Measurements from ENCODE around the gene CBL. TPM values are rescaled to one million over a fixed set of nuclear protein-coding genes. Genes with fewer than 3 reads are reported as not detected.

Gene CBL
- total RNA-seq, 1 experiment from 2014 or later: 9.1 TPM

DNA sequence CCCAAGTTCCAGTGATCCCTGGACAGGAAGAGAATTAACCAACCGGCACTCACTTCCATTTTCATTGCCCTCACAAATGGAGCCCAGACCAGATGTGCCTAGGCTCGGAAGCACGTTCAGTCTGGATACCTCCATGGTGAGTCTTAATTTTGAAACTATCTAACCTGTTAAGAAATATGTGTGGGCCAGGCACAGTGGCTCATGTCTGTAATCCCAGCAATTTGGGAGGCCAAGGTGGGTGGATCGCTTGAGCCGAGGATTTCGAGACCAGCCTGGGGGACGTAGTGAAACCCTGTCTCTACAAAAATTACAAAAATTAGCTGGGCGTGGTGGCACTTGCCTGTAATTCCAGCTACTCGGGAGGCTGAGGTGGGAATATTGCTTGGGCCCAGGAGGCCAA, 79.3 kb downstream of the CBL start:
- H3K9me3 ChIP-seq (replicated peaks): no peaks in the 10 kb centered on the region
- no peak overlapping the region for H3K4me3 ChIP-seq
- peaks cover 11% of the 10 kb centered on the region for H3K36me3 ChIP-seq
- H3K4me1 ChIP-seq (replicated peaks): no peaks in the 10 kb centered on the region
- DNase-seq (ENCODE audit: low read depth in 1 of 2, low spot score in 2 of 2): no peak
- no peaks in the 10 kb centered on the region for H3K27me3 ChIP-seq (replicated peaks)
- no peak overlapping the region for H3K27ac ChIP-seq

DNA sequence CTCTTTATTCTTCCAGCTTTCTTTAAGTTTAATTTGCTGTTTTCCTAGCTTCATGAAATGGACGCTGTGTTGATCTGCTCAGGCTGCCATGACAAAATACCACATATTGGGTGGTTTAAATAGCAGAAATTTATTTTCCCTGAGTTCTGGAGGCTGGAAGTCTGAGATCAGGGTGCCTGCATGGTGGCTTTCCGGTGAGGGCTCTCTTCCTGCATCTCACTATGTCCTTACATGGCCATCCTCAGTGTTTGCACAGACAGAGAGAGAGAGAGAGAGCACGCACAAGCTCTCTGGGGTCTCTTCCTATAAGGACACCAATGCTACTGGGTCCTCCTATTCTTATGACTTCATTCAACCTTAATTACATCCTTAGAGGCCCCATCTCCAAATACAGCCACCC, 82.1 kb downstream of the CBL start:
- Histone ChIP-seq H3K4me1 (replicated peaks) (no peaks in the 10 kb centered on the region), H3K9me3 (replicated peaks) (peaks cover 5% of the 10 kb centered on the region; the same call in 1 of the 2 replicates), H3K27me3 (replicated peaks) (no peaks in the 10 kb centered on the region), H3K36me3 (peaks cover 18% of the 10 kb centered on the region), H3K4me3 (no peak overlapping the region), H3K27ac (no peak overlapping the region)
- DNase-seq (ENCODE audit: low read depth in 1 of 2, low spot score in 2 of 2): no peak

DNA sequence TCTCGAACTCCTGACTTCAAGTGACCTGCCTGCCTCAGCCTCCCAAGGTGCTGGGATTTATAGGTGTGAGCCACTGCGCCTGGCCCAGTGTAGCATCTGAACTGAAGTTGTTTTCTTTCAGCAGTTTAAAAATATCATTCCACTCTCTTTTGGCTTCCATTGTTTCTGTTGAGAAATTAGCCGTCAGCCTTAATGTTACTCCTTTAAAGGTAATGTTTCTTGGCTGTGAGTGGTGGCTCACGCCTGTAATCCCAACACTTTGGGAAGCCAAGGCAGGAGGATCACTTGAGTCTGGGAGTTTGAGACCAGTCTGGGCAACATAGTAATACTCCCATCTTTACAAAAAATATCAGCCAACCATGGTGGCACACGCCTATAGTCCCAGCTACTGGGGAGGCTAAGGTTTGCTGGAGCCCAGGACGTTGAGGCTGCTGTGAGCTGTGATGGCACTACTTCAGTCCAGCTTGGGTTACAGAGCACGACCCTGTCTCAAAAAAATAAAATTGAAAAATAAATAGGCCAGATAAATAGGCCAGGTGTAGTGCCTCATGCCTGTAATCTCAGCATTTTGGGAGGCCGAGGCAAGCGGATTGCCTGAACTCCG, 84.9 kb downstream of the CBL start:
- DNase-seq (ENCODE audit: low read depth in 1 of 2, low spot score in 2 of 2): no peak
- H3K4me3 ChIP-seq: no peak overlapping the region

DNA sequence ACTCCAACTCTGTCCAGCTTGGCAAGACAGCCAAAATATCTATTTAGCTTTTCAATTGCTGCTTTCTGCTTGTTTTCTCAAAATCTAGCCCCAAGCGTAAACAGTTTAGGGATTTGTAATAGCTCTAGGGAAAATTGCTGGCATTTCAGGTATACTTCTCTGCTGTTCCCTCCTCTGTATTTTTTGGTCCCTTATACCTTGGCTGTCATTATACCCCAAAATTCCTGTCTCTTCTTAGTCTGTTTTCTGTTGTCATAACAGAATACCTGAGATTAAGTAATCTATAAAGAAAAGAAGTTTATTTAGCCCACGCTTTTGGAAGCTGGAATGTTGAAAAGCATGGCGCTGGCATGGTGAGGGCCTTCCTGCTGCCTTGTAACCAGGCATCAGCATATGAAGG, 87.3 kb downstream of the CBL start:
- no peaks in the 10 kb centered on the region for H3K27me3 ChIP-seq (replicated peaks)
- H3K4me3 ChIP-seq: no peak overlapping the region
- H3K9me3 ChIP-seq (replicated peaks): peaks cover 5% of the 10 kb centered on the region; the same call in 1 of the 2 replicates
- H3K4me1 ChIP-seq (replicated peaks): no peaks in the 10 kb centered on the region
- no peak overlapping the region for H3K27ac ChIP-seq
- DNase-seq (ENCODE audit: low read depth in 1 of 2, low spot score in 2 of 2): no peak
- peaks cover 11% of the 10 kb centered on the region; the same call in 1 of the 2 replicates for H3K36me3 ChIP-seq

More for the DNA sequence above, 84.9 kb downstream of the CBL start:
- Histone ChIP-seq H3K36me3 (peaks cover 15% of the 10 kb centered on the region), H3K27ac (no peak overlapping the region), H3K27me3 (replicated peaks) (no peaks in the 10 kb centered on the region), H3K9me3 (replicated peaks) (peaks cover 5% of the 10 kb centered on the region; the same call in 1 of the 2 replicates), H3K4me1 (replicated peaks) (no peaks in the 10 kb centered on the region)

DNA sequence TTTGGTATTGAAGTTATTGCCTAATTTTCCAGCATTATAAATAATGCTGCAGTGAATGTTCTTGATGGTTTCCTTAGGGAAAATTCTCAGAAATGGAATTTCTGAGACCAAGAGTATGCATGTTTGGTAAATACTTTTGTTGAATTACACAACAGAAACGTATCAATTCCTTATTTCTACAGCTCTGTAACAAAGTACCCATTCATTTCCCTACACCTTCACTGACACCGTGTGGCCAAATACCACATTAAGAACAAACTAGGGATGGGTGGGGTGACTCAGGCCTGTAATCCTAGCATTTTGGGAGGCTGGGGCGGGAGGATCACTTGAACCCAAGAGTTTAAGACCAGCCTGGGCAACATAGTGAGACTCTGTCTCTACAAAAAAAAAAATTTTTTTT, 89.0 kb downstream of the CBL start:
- no peaks in the 10 kb centered on the region for H3K4me1 ChIP-seq (replicated peaks)
- H3K9me3 ChIP-seq (replicated peaks): peaks cover 5% of the 10 kb centered on the region; the same call in 1 of the 2 replicates
- H3K27me3 ChIP-seq (replicated peaks): no peaks in the 10 kb centered on the region
- H3K36me3 ChIP-seq: peaks cover 17% of the 10 kb centered on the region
- H3K27ac ChIP-seq: no peak overlapping the region
- no peak overlapping the region for H3K4me3 ChIP-seq
- no peak for DNase-seq (ENCODE audit: low read depth in 1 of 2, low spot score in 2 of 2)

DNA sequence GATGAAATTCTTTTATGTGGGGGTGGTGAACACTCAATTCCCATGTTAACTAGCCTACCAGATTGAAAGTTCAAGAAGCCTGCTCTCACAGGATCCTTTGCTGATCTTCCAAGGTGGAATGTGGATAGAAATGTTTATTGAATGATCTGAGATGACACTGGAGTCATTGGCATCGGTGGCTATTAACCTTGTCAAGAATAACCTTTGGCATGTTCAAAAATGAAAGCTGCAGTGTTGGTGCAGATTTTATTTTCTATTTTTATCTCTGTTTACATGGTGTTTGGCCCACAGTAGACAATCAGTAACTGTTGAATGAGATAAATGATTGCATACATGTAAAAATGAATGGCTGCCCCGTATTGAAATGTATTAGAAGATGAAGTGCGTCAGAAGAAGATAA, 91.8 kb downstream of the CBL start:
- H3K4me1 ChIP-seq (replicated peaks): no peaks in the 10 kb centered on the region
- no peaks in the 10 kb centered on the region for H3K9me3 ChIP-seq (replicated peaks)
- H3K27me3 ChIP-seq (replicated peaks): no peaks in the 10 kb centered on the region
- H3K27ac ChIP-seq: no peak overlapping the region
- peaks cover 11% of the 10 kb centered on the region for H3K36me3 ChIP-seq
- no peak for DNase-seq (ENCODE audit: low read depth in 1 of 2, low spot score in 2 of 2)
- no peak overlapping the region for H3K4me3 ChIP-seq

DNA sequence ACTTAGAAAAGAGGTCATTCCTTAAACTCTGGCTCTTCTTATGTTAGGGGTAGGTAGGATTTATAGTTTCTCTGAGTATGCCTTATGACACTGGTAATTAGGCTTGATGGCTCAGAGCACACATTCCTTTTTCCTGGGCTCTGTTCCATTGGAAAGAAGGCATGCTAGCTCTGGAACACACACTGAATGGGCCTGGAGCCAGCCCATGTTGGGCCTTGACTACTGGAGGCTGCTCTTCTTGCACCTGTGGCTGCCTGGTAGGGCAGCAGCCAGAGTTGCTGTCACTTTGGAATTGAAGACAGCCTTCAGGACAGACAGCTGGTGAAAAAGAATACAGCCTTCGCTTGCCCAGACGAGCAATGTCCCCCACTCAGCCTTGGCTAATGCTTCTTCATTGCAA, 92.6 kb downstream of the CBL start:
- no peaks in the 10 kb centered on the region for H3K27me3 ChIP-seq (replicated peaks)
- H3K9me3 ChIP-seq (replicated peaks): no peaks in the 10 kb centered on the region
- no peak overlapping the region for H3K27ac ChIP-seq
- no peak overlapping the region for H3K4me3 ChIP-seq
- peaks cover 18% of the 10 kb centered on the region for H3K36me3 ChIP-seq
- DNase-seq (ENCODE audit: low read depth in 1 of 2, low spot score in 2 of 2): no peak
- no peaks in the 10 kb centered on the region for H3K4me1 ChIP-seq (replicated peaks)

DNA sequence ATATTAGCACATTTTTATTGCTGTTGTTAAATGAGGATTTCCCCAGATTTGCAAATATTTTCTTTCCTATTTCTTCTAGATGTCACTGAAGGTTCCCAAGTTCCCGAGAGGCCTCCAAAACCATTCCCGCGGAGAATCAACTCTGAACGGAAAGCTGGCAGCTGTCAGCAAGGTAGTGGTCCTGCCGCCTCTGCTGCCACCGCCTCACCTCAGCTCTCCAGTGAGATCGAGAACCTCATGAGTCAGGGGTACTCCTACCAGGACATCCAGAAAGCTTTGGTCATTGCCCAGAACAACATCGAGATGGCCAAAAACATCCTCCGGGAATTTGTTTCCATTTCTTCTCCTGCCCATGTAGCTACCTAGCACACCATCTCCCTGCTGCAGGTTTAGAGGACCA, 93.3 kb downstream of the CBL start:
- no peak overlapping the region for H3K27ac ChIP-seq
- H3K4me1 ChIP-seq (replicated peaks): no peaks in the 10 kb centered on the region
- no peaks in the 10 kb centered on the region for H3K27me3 ChIP-seq (replicated peaks)
- no peak overlapping the region for H3K4me3 ChIP-seq
- H3K9me3 ChIP-seq (replicated peaks): no peaks in the 10 kb centered on the region
- peaks cover 19% of the 10 kb centered on the region for H3K36me3 ChIP-seq
- DNase-seq (ENCODE audit: low read depth in 1 of 2, low spot score in 2 of 2): no peak

DNA sequence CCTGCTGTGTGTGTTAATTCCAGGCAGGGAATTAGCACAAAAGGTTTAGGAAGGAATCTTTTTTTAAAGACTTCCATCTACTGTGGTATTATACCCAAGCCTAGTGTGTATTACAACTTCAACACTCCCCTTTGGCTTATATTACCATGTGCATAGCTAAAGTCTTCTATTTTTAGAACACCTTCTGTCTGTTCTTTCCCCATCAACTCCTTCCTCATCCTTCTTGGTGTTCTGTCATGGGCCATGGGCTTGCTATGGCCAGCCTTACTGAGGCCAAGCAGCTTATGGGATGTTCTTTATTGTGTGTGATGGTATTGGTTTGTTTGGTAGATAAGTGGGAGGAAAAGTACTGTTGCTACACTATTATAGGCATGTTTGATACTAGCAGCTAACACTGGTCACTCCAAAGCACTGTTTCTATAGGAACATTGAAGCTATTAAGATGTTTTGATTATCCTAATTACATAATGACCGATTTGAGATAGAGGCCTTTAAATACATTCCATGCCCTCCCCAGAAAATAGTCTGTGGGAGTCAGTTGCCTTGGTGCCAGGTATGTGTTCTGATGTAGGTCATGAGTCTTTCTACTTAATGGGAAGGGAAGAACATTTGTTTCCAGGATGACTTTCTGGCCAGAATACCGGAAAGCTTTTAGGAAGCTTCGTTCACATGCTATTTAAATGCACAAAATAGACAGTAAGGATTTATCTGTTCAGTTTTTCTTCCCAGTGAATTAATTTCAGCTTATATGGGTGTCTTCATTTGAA, 94.2 kb downstream of the CBL start:
- DNase-seq (ENCODE audit: low read depth in 1 of 2, low spot score in 2 of 2): no peak
- H3K36me3 ChIP-seq: peaks cover 19% of the 10 kb centered on the region
- no peaks in the 10 kb centered on the region for H3K4me1 ChIP-seq (replicated peaks)
- no peak overlapping the region for H3K27ac ChIP-seq
- H3K4me3 ChIP-seq: no peak overlapping the region
- no peaks in the 10 kb centered on the region for H3K27me3 ChIP-seq (replicated peaks)
- H3K9me3 ChIP-seq (replicated peaks): no peaks in the 10 kb centered on the region

DNA sequence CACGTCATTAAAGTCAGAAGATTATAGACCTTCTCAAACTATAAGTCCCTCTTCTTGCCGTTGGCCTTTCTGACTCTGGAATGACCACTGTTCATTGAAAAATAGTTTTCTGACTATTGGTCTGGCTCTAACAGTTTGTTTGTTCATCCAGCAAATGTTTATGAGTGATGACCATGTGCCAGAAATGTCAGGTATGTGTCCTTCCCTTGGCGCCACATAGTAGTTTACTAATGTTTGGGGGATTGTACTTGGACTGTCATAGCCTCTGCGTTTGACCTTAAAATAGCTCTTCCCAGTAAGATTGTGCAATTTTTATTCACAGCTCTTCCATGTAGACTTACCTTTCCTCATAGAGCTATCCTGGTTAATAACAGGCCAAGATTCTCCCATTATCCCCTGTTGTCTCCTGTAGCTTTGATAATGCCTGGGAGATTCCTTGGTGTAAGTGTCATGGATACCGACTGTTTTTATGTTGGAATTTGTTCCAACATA, 97.1 kb downstream of the CBL start:
- DNase-seq (ENCODE audit: low read depth in 1 of 2, low spot score in 2 of 2): no peak
- H3K27ac ChIP-seq: no peak overlapping the region
- no peak overlapping the region for H3K4me3 ChIP-seq
- H3K4me1 ChIP-seq (replicated peaks): no peaks in the 10 kb centered on the region
- H3K36me3 ChIP-seq: peaks cover 15% of the 10 kb centered on the region
- no peaks in the 10 kb centered on the region for H3K27me3 ChIP-seq (replicated peaks)
- H3K9me3 ChIP-seq (replicated peaks): no peaks in the 10 kb centered on the region

DNA sequence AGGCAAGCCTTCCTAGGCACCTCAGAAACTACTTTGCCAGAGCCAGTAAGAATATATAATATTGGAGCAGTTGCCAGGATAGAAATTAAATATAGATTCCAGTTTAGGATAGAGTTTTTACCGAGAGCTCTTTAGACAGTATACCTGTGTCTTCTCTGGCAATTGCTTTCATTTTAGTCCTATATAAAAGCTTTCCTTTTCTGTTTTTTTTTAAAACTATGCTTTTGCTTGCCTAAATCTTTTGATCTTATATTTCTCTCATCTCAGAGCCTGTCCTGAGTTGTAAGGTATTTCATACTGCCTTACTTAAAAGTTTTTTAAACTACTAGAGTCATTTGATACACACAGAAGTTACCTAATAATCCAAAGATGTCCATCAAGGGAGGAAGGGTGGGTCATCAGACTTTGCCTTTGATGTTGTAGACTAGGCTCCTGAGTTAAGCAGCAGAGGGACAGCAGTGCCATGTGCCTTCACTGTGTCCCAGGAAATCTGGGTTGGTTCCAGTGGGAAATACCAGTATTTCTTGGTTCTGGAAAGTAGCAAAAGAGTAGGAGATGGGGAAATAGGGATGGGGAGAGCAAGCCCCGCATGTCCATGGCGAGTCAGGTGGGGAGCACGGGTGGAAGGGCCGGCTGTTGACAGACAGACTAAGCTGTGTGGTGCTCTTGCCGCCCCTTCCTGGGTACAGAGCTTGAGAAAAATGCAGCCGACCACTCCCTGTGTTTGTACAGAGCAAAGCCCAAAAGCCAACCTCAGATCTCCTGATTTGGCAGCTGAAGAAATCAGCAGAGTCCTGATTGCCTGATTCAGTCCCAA, 99.6 kb downstream of the CBL start:
- H3K4me1 ChIP-seq (replicated peaks): no peaks in the 10 kb centered on the region
- DNase-seq (ENCODE audit: low read depth in 1 of 2, low spot score in 2 of 2): no peak
- H3K27me3 ChIP-seq (replicated peaks): no peaks in the 10 kb centered on the region
- H3K9me3 ChIP-seq (replicated peaks): no peaks in the 10 kb centered on the region
- peaks cover 8% of the 10 kb centered on the region for H3K36me3 ChIP-seq
- no peak overlapping the region for H3K27ac ChIP-seq
- H3K4me3 ChIP-seq: no peak overlapping the region

DNA sequence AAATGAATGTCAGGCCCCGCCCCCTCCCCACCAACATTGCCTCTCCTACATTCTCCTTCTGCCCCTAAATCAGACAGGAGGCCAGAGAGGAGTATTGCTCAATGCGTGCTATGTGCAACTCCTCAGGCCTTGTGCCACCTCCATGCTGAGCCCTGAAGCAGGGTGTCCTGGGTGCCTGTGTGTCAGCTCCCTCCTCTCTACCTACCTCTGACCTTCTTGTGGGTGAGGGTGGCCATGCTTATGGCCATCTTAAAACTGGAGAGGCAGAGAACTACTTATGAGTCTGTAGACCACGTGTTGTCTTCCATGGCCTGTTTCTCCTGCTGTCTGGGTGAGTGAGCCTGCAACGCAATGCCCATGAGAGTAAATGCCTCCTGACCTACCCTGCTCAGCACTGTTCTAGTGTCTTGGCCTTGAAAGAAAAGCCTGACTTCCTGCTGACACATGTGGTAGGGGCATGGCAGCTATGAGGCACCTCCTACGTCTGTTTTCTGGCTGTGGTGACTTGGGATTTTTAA, 100.3 kb downstream of the CBL start:
- peaks cover 8% of the 10 kb centered on the region for H3K36me3 ChIP-seq
- H3K9me3 ChIP-seq (replicated peaks): no peaks in the 10 kb centered on the region
- no peak overlapping the region for H3K27ac ChIP-seq
- no peak for DNase-seq (ENCODE audit: low read depth in 1 of 2, low spot score in 2 of 2)
- H3K4me1 ChIP-seq (replicated peaks): no peaks in the 10 kb centered on the region
- H3K27me3 ChIP-seq (replicated peaks): no peaks in the 10 kb centered on the region
- H3K4me3 ChIP-seq: no peak overlapping the region

DNA sequence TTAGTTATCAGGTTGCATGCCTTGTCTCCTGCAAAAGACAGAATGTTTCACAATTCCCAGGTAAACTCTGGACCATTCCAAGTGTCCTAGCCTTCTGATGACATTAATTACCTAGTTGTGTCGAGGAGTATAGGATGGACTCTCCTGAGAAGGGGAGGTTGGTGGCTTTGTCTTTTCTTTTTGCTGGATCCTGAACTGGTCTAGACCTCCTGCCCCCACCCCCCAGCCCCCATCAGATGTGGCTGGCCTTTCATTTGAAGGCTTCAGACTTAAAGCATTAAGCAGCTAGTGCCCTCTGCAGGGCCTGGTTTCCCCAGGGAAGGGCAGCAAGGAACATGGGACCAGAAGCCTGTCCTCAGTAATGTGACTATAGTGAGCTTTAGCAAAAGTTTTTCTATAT, 101.1 kb downstream of the CBL start:
- H3K27ac ChIP-seq: no peak overlapping the region
- H3K9me3 ChIP-seq (replicated peaks): no peaks in the 10 kb centered on the region
- H3K4me3 ChIP-seq: no peak overlapping the region
- no peak for DNase-seq (ENCODE audit: low read depth in 1 of 2, low spot score in 2 of 2)
- H3K36me3 ChIP-seq: peaks cover 9% of the 10 kb centered on the region
- no peaks in the 10 kb centered on the region for H3K27me3 ChIP-seq (replicated peaks)
- H3K4me1 ChIP-seq (replicated peaks): no peaks in the 10 kb centered on the region

DNA sequence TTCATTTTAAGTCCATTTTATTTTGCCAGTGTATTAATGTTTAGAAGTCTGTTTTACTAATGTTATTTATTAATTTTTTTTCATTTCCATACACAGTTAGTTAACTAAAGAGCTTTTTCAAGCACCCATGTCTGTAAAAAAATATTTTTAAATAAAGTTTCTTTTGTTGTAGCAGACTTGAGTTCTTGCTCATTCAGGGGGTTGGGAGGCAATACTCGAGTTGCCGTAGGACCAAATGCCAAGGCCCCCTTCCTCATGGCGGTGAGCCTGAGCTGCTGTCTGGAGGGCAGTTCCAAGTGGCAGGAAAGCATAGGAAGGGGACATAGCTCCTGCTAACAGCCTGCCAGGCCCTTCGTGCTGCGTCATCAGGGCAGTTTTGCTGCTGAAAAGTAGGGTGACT, 101.8 kb downstream of the CBL start:
- Histone ChIP-seq H3K9me3 (replicated peaks) (no peaks in the 10 kb centered on the region), H3K36me3 (peaks cover 13% of the 10 kb centered on the region), H3K27me3 (replicated peaks) (no peaks in the 10 kb centered on the region), H3K4me3 (no peak overlapping the region), H3K4me1 (replicated peaks) (no peaks in the 10 kb centered on the region), H3K27ac (no peak overlapping the region)
- no peak for DNase-seq (ENCODE audit: low read depth in 1 of 2, low spot score in 2 of 2)
